HG02623 (cell line): ENCODE results near the gene CD22.

Experiments
- ATAC-seq: cut with Tn5 transposase; IDR thresholded peaks from one replicate; pipeline ENCODE4 v1.9.1; 2021; ENCODE audit warnings: moderate library complexity; ENCODE audit not compliant: unreplicated experiment

CD22 gene

DNA sequence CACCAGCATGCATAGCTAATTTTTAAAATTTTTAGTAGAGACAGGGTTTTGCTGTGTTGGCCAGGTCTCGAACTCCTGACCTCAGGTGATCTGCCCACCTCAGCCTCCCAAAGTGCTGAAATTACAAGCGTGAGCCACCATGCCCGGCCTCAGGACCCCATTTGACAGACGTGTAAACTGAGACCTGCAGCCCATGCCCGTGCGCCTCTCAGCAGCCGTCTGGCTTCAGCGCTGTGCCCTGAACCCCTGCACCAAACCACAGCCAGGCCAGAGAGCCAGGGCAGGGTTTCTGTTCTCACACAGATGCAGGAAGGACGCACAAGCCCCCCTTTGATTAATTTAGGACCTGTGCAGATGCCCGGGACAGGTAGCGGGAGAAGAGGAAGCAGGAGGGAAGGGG, 11.4 kb downstream of the CD22 start:
- ATAC-seq = no peak

GRCh38 chr19:35341006-35341405, 12.0 kb downstream of the CD22 start:
- no peak for ATAC-seq

- ATAC-seq = no peak
Measured at GRCh38 chr19:35341565-35342225, 12.7 kb downstream of the CD22 start.

- no peak for ATAC-seq
Measured at GRCh38 chr19:35342430-35342829, 13.4 kb downstream of the CD22 start.

DNA sequence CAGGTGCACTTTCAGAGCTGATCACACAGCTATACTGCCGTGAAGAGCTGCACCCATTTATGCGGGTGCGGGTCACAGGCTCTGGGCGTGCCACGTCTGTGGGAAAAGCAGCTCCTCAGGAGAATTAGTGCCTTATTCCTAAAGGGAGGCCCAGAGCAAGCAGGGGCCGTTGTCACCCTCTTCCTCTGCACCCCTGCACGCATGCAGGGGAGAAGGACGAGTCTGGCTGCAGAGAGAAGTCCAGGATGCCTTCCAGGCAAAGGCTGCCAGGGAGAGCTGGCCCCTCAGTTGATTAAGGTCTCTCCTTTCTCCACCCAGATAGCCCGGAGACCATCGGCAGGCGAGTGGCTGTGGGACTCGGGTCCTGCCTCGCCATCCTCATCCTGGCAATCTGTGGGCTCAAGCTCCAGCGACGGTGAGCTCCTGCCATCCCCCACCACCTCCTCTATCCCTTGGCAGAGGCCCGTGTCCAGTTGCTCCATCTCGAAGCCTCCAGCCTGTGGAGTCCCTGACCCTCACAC, 15.6 kb downstream of the CD22 start:
- ATAC-seq = no peak

DNA sequence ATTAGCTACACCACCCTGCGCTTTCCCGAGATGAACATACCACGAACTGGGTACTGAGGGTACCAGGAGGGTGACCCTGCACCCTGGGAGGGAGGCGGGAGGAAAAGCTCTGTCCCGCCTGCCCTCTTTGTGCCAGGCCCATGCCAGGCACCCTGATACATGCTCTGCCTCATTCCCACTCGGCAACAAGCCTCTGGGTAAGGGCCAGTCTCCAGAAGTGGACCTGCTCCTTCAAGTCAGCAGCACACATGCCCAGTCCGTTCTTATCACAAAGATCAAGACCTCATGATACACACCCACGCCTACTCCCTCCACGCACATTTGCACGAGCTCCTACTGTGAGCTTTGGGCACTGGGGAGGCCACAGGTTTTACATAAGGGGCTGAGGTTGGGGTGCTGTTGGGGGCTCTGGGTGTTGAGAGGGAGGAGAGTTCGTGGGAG, 16.7 kb downstream of the CD22 start:
- no peak for ATAC-seq

GRCh38 chr19:35346193-35347052, 17.4 kb downstream of the CD22 start:
- no peak for ATAC-seq

- ATAC-seq = peak; percentile 65
Measured at GRCh38 chr19:35347171-35347929, 18.4 kb downstream of the CD22 start, which contains the start of gene FFAR1. FFAR1 (plus strand) TSS chr19:35347902; CDS start chr19:35351552, 3,650 bp downstream.

GRCh38 chr19:35347930-35348298, 18.9 kb downstream of the CD22 start:
- ATAC-seq = no peak

DNA sequence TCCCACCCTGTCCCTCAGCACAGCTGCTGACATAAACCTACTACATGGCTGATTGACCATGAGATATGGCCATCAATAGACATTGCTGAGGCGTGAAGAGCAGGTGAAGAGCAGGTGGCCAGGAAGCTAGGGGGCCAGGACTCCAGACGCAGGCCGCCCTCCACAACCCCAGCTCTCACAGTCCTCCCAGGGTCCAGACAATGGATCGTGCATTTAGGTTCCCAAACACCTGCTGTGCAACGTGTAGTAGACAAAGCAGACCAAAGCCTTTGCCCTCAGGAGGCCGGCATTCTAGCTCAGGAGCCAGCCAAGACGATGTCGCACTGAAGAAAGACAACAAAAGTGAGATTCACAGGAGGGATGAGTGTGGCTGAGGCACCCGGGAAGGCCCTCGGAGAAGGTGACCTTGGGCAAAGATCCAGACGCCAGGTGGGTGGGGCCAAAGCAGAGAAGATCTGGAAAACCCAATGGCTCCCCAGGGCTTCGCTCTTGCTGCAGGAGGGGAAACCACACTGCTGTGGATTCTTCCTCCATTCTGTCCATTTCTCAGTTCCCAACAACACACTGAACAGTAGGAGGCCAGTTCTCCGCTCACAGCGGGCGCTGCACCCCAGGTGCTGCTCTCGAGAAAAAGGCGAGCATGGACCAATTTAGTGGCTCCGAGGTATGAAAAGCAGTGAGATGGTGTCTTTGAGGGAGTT, 20.1 kb downstream of the CD22 start:
- ATAC-seq = no peak

DNA sequence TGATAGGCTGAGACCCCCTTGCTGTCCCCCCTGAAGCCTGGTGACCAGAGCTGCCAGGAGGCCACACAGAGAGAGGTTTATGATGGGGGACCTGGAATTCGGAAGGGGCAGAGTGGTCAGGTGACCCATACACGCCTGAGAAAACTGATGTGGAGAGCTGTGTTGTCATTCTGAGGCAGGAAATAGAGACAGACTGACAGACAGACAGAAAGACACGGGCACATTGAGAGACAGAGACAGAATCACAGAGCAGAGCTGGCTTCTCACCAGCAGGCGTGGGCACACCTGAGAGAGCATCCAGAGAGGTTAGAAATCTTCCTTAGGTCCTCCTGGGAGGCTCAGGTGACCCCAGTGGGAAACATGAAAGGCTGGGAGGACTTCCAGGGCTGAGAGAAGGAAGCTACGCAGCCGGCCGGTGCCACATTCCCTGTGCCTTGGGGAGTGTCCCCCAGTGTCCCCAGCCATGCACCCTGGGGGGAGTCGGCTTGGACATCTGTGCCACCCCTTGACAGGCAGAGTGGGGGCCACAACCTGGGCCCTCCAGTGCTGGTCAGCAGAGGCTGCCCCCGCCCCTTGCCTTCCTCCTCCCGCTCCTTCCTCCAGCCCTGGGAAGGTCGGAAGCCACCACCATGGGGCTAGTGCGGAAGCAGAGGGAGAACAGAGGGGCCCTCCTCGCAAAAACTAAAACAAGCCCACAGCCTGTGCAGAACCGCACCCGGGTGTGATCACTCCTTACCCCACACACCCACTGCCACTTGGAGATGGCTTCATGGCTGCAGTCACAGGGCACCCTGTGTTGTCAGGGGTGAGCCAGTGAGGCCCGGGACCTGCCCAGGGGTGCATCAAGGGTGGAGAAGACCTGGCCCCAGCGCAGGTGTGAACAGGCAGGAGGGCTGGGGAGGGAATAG, 20.9 kb downstream of the CD22 start:
- ATAC-seq = no peak

DNA sequence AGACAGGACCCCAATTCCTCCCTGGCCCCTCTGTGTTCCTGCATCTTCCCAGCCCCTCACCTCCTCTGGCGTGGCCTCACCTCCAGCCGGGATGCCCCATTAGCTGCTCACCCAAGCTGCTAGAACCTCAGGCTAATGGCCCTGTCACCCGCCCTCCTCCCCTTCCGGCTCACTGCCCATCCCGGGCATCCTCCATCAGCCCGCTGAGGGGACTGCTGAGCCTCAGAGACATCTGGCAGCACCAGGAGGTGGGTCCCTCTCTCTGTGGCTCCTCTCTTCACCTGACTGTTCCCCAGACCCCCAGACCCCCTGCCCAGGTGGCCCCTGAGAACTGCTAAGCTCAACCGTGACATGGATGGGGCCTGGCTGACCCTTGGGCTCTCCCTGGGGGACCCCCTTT, 21.6 kb downstream of the CD22 start:
- no peak for ATAC-seq

DNA sequence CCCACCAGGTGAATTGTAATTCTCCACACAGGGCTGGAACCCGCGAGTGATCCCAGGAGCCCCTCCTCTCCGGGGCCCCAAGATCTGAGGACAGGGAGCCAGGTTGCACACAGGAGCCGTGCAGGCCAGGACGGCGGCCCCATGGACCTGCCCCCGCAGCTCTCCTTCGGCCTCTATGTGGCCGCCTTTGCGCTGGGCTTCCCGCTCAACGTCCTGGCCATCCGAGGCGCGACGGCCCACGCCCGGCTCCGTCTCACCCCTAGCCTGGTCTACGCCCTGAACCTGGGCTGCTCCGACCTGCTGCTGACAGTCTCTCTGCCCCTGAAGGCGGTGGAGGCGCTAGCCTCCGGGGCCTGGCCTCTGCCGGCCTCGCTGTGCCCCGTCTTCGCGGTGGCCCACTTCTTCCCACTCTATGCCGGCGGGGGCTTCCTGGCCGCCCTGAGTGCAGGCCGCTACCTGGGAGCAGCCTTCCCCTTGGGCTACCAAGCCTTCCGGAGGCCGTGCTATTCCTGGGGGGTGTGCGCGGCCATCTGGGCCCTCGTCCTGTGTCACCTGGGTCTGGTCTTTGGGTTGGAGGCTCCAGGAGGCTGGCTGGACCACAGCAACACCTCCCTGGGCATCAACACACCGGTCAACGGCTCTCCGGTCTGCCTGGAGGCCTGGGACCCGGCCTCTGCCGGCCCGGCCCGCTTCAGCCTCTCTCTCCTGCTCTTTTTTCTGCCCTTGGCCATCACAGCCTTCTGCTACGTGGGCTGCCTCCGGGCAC, 22.6 kb downstream of the CD22 start:
- no peak for ATAC-seq

- ATAC-seq = no peak
Measured at GRCh38 chr19:35352177-35352447, 23.1 kb downstream of the CD22 start.

- no peak for ATAC-seq
Measured at GRCh38 chr19:35352448-35353304, 23.7 kb downstream of the CD22 start.

GRCh38 chr19:35353635-35354034, 24.6 kb downstream of the CD22 start:
- ATAC-seq = no peak

- ATAC-seq = no peak
Measured at GRCh38 chr19:35354898-35355297, 25.9 kb downstream of the CD22 start.

DNA sequence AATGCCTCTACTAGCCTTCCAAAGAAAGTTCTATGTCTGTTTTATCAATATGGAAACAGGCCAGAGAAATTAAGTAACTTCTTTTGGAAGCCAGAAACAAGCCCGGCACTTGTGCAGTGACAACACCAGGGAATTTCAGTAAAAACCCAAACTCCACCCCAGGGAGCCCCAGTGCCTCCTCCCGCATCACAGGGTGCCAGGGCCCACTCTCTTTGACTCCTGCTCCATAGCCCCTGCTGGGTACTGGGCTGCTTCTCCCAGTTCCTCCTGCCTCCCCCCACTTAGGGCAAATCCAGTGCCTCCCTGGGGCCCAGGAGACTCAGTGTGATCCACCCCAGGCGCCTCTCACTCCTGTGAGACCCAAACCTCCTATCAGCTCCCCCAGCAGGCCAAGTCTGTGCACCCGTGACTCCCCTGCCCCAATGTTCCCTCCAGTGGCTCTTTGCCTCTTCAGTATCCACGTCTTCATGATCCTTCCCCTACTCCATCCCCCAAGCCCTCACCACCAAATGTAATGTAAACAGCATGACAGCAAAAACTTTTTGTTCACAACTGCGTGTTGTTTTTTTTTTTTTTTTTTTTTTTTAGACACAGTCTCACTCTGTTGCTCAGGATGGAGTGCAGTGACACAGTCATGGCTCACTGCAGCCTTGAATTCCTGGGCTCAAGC, 26.9 kb downstream of the CD22 start:
- no peak for ATAC-seq
